ENCODE data around the gene DCUN1D5. TPM values are rescaled to one million over a fixed set of nuclear protein-coding genes. Genes with fewer than 3 reads are reported as not detected.
A peak's percentile ranks its signal among the peaks of the same experiment; 100 is the strongest.

DCUN1D5 gene
- total and polyA plus RNA-seq, 9 of the 15 experiments (the other 6 are each of a cell fraction or from before 2014, with no cell fraction given) = 38.4 to 242 (median 115) TPM

DNA sequence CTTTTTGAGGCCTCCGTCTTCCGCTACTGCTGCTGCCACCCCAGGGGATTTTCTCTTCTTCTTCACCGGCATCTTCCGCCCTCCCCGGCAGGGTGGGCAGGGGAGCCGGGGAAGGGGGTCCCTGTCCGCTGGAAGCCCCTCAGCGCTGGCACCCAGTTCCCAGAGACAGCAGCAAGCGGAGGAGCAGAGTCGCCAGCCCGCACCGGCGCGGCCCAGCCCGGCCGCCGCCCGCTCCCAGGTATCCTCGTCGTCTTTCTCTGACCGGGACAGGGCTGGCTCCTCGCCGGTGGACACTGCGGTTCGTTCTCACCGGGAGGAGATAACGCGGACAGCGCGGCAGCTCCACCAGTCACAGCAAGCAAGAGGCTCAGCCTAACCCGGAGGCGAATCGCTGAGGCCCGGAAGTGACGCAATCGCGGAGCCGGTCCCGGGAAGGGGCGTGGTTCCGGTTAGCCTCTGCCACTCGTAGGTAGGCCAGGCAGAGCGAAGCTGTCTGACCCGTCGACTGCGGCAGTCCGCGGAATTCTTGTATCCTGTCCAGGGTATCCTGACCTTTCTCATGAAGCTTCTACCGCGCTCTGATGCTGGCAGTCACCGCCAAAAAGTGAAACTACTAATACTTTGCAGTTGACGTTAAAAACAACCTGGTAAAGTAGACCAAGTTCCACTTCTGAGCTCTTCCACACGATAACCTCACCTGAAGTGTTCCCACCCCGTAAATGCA is at the start of gene DCUN1D5 (continued):
- TF ChIP-seq, protein P1, sequence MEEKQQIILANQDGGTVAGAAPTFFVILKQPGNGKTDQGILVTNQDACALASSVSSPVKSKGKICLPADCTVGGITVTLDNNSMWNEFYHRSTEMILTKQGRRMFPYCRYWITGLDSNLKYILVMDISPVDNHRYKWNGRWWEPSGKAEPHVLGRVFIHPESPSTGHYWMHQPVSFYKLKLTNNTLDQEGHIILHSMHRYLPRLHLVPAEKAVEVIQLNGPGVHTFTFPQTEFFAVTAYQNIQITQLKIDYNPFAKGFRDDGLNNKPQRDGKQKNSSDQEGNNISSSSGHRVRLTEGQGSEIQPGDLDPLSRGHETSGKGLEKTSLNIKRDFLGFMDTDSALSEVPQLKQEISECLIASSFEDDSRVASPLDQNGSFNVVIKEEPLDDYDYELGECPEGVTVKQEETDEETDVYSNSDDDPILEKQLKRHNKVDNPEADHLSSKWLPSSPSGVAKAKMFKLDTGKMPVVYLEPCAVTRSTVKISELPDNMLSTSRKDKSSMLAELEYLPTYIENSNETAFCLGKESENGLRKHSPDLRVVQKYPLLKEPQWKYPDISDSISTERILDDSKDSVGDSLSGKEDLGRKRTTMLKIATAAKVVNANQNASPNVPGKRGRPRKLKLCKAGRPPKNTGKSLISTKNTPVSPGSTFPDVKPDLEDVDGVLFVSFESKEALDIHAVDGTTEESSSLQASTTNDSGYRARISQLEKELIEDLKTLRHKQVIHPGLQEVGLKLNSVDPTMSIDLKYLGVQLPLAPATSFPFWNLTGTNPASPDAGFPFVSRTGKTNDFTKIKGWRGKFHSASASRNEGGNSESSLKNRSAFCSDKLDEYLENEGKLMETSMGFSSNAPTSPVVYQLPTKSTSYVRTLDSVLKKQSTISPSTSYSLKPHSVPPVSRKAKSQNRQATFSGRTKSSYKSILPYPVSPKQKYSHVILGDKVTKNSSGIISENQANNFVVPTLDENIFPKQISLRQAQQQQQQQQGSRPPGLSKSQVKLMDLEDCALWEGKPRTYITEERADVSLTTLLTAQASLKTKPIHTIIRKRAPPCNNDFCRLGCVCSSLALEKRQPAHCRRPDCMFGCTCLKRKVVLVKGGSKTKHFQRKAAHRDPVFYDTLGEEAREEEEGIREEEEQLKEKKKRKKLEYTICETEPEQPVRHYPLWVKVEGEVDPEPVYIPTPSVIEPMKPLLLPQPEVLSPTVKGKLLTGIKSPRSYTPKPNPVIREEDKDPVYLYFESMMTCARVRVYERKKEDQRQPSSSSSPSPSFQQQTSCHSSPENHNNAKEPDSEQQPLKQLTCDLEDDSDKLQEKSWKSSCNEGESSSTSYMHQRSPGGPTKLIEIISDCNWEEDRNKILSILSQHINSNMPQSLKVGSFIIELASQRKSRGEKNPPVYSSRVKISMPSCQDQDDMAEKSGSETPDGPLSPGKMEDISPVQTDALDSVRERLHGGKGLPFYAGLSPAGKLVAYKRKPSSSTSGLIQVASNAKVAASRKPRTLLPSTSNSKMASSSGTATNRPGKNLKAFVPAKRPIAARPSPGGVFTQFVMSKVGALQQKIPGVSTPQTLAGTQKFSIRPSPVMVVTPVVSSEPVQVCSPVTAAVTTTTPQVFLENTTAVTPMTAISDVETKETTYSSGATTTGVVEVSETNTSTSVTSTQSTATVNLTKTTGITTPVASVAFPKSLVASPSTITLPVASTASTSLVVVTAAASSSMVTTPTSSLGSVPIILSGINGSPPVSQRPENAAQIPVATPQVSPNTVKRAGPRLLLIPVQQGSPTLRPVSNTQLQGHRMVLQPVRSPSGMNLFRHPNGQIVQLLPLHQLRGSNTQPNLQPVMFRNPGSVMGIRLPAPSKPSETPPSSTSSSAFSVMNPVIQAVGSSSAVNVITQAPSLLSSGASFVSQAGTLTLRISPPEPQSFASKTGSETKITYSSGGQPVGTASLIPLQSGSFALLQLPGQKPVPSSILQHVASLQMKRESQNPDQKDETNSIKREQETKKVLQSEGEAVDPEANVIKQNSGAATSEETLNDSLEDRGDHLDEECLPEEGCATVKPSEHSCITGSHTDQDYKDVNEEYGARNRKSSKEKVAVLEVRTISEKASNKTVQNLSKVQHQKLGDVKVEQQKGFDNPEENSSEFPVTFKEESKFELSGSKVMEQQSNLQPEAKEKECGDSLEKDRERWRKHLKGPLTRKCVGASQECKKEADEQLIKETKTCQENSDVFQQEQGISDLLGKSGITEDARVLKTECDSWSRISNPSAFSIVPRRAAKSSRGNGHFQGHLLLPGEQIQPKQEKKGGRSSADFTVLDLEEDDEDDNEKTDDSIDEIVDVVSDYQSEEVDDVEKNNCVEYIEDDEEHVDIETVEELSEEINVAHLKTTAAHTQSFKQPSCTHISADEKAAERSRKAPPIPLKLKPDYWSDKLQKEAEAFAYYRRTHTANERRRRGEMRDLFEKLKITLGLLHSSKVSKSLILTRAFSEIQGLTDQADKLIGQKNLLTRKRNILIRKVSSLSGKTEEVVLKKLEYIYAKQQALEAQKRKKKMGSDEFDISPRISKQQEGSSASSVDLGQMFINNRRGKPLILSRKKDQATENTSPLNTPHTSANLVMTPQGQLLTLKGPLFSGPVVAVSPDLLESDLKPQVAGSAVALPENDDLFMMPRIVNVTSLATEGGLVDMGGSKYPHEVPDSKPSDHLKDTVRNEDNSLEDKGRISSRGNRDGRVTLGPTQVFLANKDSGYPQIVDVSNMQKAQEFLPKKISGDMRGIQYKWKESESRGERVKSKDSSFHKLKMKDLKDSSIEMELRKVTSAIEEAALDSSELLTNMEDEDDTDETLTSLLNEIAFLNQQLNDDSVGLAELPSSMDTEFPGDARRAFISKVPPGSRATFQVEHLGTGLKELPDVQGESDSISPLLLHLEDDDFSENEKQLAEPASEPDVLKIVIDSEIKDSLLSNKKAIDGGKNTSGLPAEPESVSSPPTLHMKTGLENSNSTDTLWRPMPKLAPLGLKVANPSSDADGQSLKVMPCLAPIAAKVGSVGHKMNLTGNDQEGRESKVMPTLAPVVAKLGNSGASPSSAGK (IDR thresholded peaks at IDR 0.05) = no peak; the same call in none of the 2 replicates
- TF ChIP-seq RB1 (IDR thresholded peaks at IDR 0.05; ENCODE audit: low read depth) (peak; percentile 20; the same call in 1 of the 2 replicates), CEBPB (tag; IDR thresholded peaks at IDR 0.05) (peak; percentile 98), STAT5B (CRISPR knock-in tag; IDR thresholded peaks at IDR 0.05) (no peak), NR2C1 (IDR thresholded peaks at IDR 0.05) (peak; percentile 97), NR2C1 (tag; IDR thresholded peaks at IDR 0.05) (peak; percentile 98), HSF4 (CRISPR knock-in tag; IDR thresholded peaks at IDR 0.05; ENCODE audit: borderline replicate concordance) (no peak), HNRNPLL (IDR thresholded peaks at IDR 0.05; ENCODE audit: low read depth, low read length, poor library complexity, severe bottlenecking) (peak; percentile 59), ZBTB7A (IDR thresholded peaks at IDR 0.05; ENCODE audit: borderline replicate concordance, control insufficient read depth, low read depth, low read length) (peak; percentile 52)
- TF ChIP-seq, protein P2, sequence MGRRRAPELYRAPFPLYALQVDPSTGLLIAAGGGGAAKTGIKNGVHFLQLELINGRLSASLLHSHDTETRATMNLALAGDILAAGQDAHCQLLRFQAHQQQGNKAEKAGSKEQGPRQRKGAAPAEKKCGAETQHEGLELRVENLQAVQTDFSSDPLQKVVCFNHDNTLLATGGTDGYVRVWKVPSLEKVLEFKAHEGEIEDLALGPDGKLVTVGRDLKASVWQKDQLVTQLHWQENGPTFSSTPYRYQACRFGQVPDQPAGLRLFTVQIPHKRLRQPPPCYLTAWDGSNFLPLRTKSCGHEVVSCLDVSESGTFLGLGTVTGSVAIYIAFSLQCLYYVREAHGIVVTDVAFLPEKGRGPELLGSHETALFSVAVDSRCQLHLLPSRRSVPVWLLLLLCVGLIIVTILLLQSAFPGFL (CRISPR knock-in tag; IDR thresholded peaks at IDR 0.05) = no peak
- TF ChIP-seq, protein P3, sequence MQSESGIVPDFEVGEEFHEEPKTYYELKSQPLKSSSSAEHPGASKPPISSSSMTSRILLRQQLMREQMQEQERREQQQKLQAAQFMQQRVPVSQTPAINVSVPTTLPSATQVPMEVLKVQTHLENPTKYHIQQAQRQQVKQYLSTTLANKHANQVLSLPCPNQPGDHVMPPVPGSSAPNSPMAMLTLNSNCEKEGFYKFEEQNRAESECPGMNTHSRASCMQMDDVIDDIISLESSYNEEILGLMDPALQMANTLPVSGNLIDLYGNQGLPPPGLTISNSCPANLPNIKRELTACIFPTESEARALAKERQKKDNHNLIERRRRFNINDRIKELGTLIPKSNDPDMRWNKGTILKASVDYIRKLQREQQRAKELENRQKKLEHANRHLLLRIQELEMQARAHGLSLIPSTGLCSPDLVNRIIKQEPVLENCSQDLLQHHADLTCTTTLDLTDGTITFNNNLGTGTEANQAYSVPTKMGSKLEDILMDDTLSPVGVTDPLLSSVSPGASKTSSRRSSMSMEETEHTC (IDR thresholded peaks at IDR 0.05) = no peak
- TF ChIP-seq, protein P4, sequence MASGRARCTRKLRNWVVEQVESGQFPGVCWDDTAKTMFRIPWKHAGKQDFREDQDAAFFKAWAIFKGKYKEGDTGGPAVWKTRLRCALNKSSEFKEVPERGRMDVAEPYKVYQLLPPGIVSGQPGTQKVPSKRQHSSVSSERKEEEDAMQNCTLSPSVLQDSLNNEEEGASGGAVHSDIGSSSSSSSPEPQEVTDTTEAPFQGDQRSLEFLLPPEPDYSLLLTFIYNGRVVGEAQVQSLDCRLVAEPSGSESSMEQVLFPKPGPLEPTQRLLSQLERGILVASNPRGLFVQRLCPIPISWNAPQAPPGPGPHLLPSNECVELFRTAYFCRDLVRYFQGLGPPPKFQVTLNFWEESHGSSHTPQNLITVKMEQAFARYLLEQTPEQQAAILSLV (tag; IDR thresholded peaks at IDR 0.05) = peak; percentile 89
